B cell (primary cell): ENCODE data around the gene TMEM81. TPM values are rescaled to one million over a fixed set of nuclear protein-coding genes. Genes with fewer than 3 reads are reported as not detected.

Experiments
- ATAC-seq: fragments of 200-7000 bp; cut with Tn5 transposase; one replicate; pipeline ENCODE4 v1.10.0; 2021; ENCODE audit warnings: low read depth, mild to moderate bottlenecking, moderate number of reproducible peaks, moderate library complexity
- CTCF ChIA-PET: fragments of 350-600 bp; sonication (Branson Sonifier 250); formaldehyde crosslinking; loops from one replicate; lab custom pipeline; 2021; ENCODE audit warnings: antibody characterized with exemption, inconsistent platforms; lab: Charles Lee
- POLR2A ChIA-PET: fragments of 350-600 bp; sonication (Branson Sonifier 250); formaldehyde crosslinking; loops from one replicate; lab custom pipeline; 2021; ENCODE audit warnings: antibody characterized with exemption; lab: Charles Lee
- DNase-seq: peaks from one replicate; pipeline ENCODE4 v3.0.0; 2013
- H2AFZ ChIP-seq: 2 replicates; pipeline ENCODE4 v1.6.1; 2012; ENCODE audit warnings: mild to moderate bottlenecking, low read depth, low read length; ENCODE audit not compliant: insufficient read depth, poor library complexity, severe bottlenecking
- H3K27ac ChIP-seq, 2 donors: 1 replicate in 1 of 2; 2 replicates in 1 of 2; pipeline ENCODE4 v1.5.1; 2012 to 2013; ENCODE audit warnings: low read length in 2 of 2, mild to moderate bottlenecking in 2 of 2, moderate library complexity in 1 of 2
- H3K27me3 ChIP-seq, 4 experiments: fragments of 200-600 bp in 1 of 4; sonication (generic) in 1 of 4; replicated peaks in 1 of 4; 1 replicate in 2 of 4; 2 replicates in 2 of 4; pipeline versions ENCODE4 v1.6.1 to v1.7.0; 2013 to 2016; ENCODE audit warnings: low read length in 3 of 4, mild to moderate bottlenecking in 2 of 4, mixed read lengths in 1 of 4, moderate library complexity in 1 of 4; ENCODE audit not compliant: insufficient read depth in 4 of 4, control insufficient read depth in 3 of 4; ENCODE audit errors: control extremely low read depth in 1 of 4
- H3K36me3 ChIP-seq, 2 experiments: replicated peaks in 1 of 2; 1 replicate in 1 of 2; 2 replicates in 1 of 2; pipeline versions ENCODE4 v1.6.1 to v1.7.1; 2013; ENCODE audit warnings: low read length in 1 of 2; ENCODE audit not compliant: insufficient read depth in 2 of 2, control insufficient read depth in 1 of 2; ENCODE audit errors: control extremely low read depth in 1 of 2, extremely low read depth in 1 of 2
- H3K4me1 ChIP-seq, 2 donors: fragments of 200-600 bp in 1 of 2; sonication (generic) in 1 of 2; 1 replicate in 1 of 2; 2 replicates in 1 of 2; pipeline versions ENCODE4 v1.5.1 to v1.6.1; 2013 to 2017; ENCODE audit warnings: low read length in 2 of 2; ENCODE audit not compliant: control insufficient read depth in 2 of 2, insufficient read depth in 2 of 2
- H3K4me2 ChIP-seq: replicated peaks from 2 replicates; pipeline ENCODE3; 2012; ENCODE audit warnings: mild to moderate bottlenecking, low read depth, low read length; ENCODE audit not compliant: poor library complexity, severe bottlenecking
- H3K4me3 ChIP-seq, 5 experiments: fragments of 200-600 bp in 1 of 5; sonication (generic) in 1 of 5; 1 replicate in 3 of 5; 2 replicates in 2 of 5; pipeline versions ENCODE4 v1.5.1 to v1.7.0; 2011 to 2016; ENCODE audit warnings: low read length in 4 of 5, mild to moderate bottlenecking in 4 of 5, low read depth in 2 of 5, control low read depth in 1 of 5, moderate library complexity in 1 of 5; ENCODE audit not compliant: insufficient read depth in 1 of 5; ENCODE audit errors: control extremely low read depth in 1 of 5, extremely low read depth in 1 of 5
- H3K79me2 ChIP-seq: fragments of 200-600 bp; sonication (generic); one replicate; pipeline ENCODE4 v1.6.0; 2016; ENCODE audit warnings: low read length; ENCODE audit not compliant: control insufficient read depth, insufficient read depth
- H3K9ac ChIP-seq: fragments of 200-600 bp; sonication (generic); 2 replicates; pipeline ENCODE4 v1.6.1; 2017; ENCODE audit warnings: mild to moderate bottlenecking, low read length, moderate library complexity
- H3K9me3 ChIP-seq, 3 donors: one replicate each; pipeline versions ENCODE4 v1.6.1 to v1.7.1; 2013; ENCODE audit warnings: low read length in 2 of 3; ENCODE audit not compliant: control insufficient read depth in 2 of 3, insufficient read depth in 1 of 3; ENCODE audit errors: control extremely low read depth in 1 of 3
- H4K20me1 ChIP-seq: 2 replicates; pipeline ENCODE4 v1.6.0; 2012; ENCODE audit warnings: mild to moderate bottlenecking, low read length; ENCODE audit not compliant: insufficient read depth, control insufficient read depth, poor library complexity, severe bottlenecking
- H3K27ac Mint-ChIP-seq: one replicate; pipeline ENCODE4 v1.8.0; 2021; ENCODE audit warnings: mixed read lengths
- H3K27me3 Mint-ChIP-seq: one replicate; pipeline ENCODE4 v1.8.0; 2021; ENCODE audit warnings: mixed read lengths
- H3K4me1 Mint-ChIP-seq: one replicate; pipeline ENCODE4 v1.8.0; 2021; ENCODE audit warnings: mixed read lengths
- H3K4me3 Mint-ChIP-seq: one replicate; pipeline ENCODE4 v1.8.0; 2021; ENCODE audit warnings: mixed read lengths
- H3K9me3 Mint-ChIP-seq: one replicate; pipeline ENCODE4 v1.8.0; 2022; ENCODE audit warnings: mixed read lengths; ENCODE audit not compliant: insufficient read depth
- EZH2 ChIP-seq: IDR thresholded peaks from 2 replicates; pipeline ENCODE4 v1.6.1; 2012; ENCODE audit warnings: borderline replicate concordance, low read depth, mild to moderate bottlenecking, moderate library complexity, low read length; ENCODE audit not compliant: insufficient read depth, poor library complexity, severe bottlenecking
- WGBS: methylation state at CpG from one replicate; pipeline ENCODE4 v1.1.5; 2013; ENCODE audit warnings: missing lambda C conversion rate; ENCODE audit not compliant: insufficient coverage; 5-methylcytosine and 5-hydroxymethylcytosine counted together
- intact Hi-C: fragments of 100-400 bp; cut with micrococcal nuclease; formaldehyde crosslinking; loops from one replicate; pipeline ENCODE4 v1.10.0; 2022
- polyA plus RNA-seq: library from polyadenylated mRNA; depleted of rRNA; stranded (reverse); fragments of >200 nt; gene quantifications from 2 replicates; pipeline ENCODE4 v1.2.3, GENCODE V29; 2012
- total RNA-seq, 2 donors: library from RNA; stranded (reverse); fragments of 120-200 nt in 1 of 2; gene quantifications; 1 replicate in 1 of 2; 2 replicates in 1 of 2; pipeline versions ENCODE4 v1.2.3 to v1.2.4, GENCODE V29; 2013 to 2022
- TF ChIP-seq, protein P1 (sequence below): fragments of 200-600 bp; IDR thresholded peaks from one replicate; pipeline ENCODE4 v1.8.0; 2022; ENCODE audit warnings: antibody characterized with exemption, mild to moderate bottlenecking

Gene TMEM81
- total and polyA plus RNA-seq, 2 donors (not counting 1 experiment from before 2014, with no cell fraction given), result 3.0 to 6.2 TPM

DNA sequence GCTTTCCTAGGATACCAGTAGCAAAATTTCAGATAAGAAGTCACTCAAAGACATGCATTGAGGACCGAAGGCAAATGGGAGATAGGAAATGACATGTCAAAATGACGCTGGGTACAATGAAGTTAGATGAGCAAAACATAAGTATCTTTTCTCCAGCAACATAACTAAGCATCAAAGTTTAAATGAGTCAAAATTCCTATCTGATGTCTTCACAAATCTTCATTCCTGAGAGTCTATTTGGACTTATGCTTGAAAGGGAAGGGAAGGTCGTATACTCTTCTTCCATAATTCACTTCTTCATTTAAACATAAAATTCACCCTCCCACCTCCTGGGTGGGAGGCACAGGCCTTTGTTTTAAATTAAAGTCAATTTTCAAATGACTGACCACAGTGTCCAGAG lies 4.1 kb upstream of the TMEM81 start:
- CTCF ChIA-PET, result interaction anchor here (0.9 kb wide), 1 partner anchor 53 kb away, joined by 3 read pairs; no protein-coding TSS in a partner anchor
- no peaks in the 10 kb centered on the region for H3K9me3 Mint-ChIP-seq

DNA sequence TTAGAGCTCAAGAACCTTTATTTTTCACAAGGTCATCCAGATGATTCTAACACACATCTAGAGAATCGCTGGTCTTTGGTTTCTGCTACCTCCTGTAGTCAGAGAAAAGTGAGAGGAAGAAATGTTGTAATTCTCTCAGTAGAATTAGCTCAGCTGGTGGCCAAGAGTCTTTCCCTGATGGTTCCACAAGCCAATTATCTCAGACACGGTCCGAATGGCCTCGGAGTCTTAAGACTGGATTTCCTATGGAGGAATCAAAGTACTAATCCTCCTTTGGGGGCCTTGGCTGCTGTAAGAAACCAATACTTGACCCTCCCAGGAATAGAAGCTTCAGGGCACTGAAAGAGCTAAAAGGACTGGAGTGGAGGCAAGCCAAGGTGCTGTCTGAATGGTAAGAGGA lies 1.8 kb downstream of the TMEM81 start:
- ATAC-seq, result no peak
- 94% methylated on average over 3 of the region's 4 CpGs for WGBS
- CTCF ChIA-PET, result interaction anchor here (1.2 to 1.5 kb wide), 2 partner anchors 21 to 59 kb away, joined by 4 read pairs; no protein-coding TSS in a partner anchor

More for the DNA sequence above, 4.1 kb upstream of the TMEM81 start:
- H3K4me3 Mint-ChIP-seq, result no peak overlapping the region
- no peak for ATAC-seq
- no peaks in the 10 kb centered on the region for H3K79me2 ChIP-seq
- H3K27me3 ChIP-seq, result no peaks in the 10 kb centered on the region
- TF ChIP-seq, protein P1, sequence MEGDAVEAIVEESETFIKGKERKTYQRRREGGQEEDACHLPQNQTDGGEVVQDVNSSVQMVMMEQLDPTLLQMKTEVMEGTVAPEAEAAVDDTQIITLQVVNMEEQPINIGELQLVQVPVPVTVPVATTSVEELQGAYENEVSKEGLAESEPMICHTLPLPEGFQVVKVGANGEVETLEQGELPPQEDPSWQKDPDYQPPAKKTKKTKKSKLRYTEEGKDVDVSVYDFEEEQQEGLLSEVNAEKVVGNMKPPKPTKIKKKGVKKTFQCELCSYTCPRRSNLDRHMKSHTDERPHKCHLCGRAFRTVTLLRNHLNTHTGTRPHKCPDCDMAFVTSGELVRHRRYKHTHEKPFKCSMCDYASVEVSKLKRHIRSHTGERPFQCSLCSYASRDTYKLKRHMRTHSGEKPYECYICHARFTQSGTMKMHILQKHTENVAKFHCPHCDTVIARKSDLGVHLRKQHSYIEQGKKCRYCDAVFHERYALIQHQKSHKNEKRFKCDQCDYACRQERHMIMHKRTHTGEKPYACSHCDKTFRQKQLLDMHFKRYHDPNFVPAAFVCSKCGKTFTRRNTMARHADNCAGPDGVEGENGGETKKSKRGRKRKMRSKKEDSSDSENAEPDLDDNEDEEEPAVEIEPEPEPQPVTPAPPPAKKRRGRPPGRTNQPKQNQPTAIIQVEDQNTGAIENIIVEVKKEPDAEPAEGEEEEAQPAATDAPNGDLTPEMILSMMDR, result no peak
- no peak for TF ChIP-seq EZH2
- no peaks in the 10 kb centered on the region for H3K4me1 Mint-ChIP-seq
- no peak overlapping the region for H3K9ac ChIP-seq
- POLR2A ChIA-PET, result no interaction called here
- no peak overlapping the region for H3K27ac Mint-ChIP-seq
- H2AFZ ChIP-seq, result no peak overlapping the region
- intact Hi-C loops, result no loop called here
- H3K27ac ChIP-seq, result no peak overlapping the region
- H4K20me1 ChIP-seq, result no peaks in the 10 kb centered on the region
- H3K4me1 ChIP-seq, result no peaks in the 10 kb centered on the region
- no peaks in the 10 kb centered on the region for H3K9me3 ChIP-seq
- H3K4me2 ChIP-seq, result no peak overlapping the region
- no CpG with 5 or more reads among the region's 3 CpGs for WGBS
- H3K36me3 ChIP-seq, result peaks cover 11 to 81% of the 10 kb centered on the region in 2 experiments
- H3K4me3 ChIP-seq, result no peak overlapping the region
- no peaks in the 10 kb centered on the region for H3K27me3 Mint-ChIP-seq
- no peak for DNase-seq

More for the DNA sequence above, 1.8 kb downstream of the TMEM81 start:
- Histone ChIP-seq H3K36me3 (peaks cover 0 to 32% of the 10 kb centered on the region in 2 experiments), H2AFZ (no peak overlapping the region), H3K4me3 (no peak overlapping the region), H3K4me2 (no peak overlapping the region), H3K9ac (no peak overlapping the region), H3K79me2 (no peaks in the 10 kb centered on the region), H3K4me1 (no peaks in the 10 kb centered on the region), H3K27ac (no peak overlapping the region), H3K27me3 (no peaks in the 10 kb centered on the region), H4K20me1 (no peaks in the 10 kb centered on the region), H3K9me3 (no peaks in the 10 kb centered on the region)
- H3K4me3 Mint-ChIP-seq, result no peak overlapping the region
- no peaks in the 10 kb centered on the region for H3K9me3 Mint-ChIP-seq
- no peak for DNase-seq
- POLR2A ChIA-PET, result no interaction called here
- TF ChIP-seq, protein P1, result no peak
- no peak for TF ChIP-seq EZH2
- H3K27me3 Mint-ChIP-seq, result no peaks in the 10 kb centered on the region
- H3K27ac Mint-ChIP-seq, result no peak overlapping the region
- H3K4me1 Mint-ChIP-seq, result no peaks in the 10 kb centered on the region
- intact Hi-C loops, result no loop called here
